MCF 10A (cell line): Measurements from ENCODE around the gene PAPLN. TPM values are rescaled to one million over a fixed set of nuclear protein-coding genes. Genes with fewer than 3 reads are reported as not detected.

Source experiments
- BruUV-seq: library from RNA; stranded (reverse); fragments of 400-500 nt; replicated peaks from 2 replicates; lab custom pipeline; 2021; lab: Mats Ljungman, UMichigan
- CTCF ChIA-PET: fragments of 300-600 bp; sonication (Branson Sonifier 250); formaldehyde crosslinking; extraction: SDS; loops from one replicate; lab custom pipeline; 2021; ENCODE audit warnings: antibody characterized with exemption, inconsistent platforms; lab: Yijun Ruan, JAX
- POLR2A ChIA-PET: fragments of 300-600, 350-650 bp; sonication (Branson Sonifier 250); formaldehyde crosslinking; extraction: SDS; loops from one replicate; lab custom pipeline; 2020; ENCODE audit warnings: antibody characterized with exemption, inconsistent platforms; lab: Yijun Ruan, JAX
- DNase-seq: peaks from one replicate; pipeline ENCODE4 v3.0.0-alpha.2; 2018; ENCODE audit not compliant: unreplicated experiment
- H3K27ac Mint-ChIP-seq: one replicate; pipeline ENCODE4 v1.8.0; 2022; ENCODE audit warnings: mild to moderate bottlenecking, low read depth, mixed read lengths; ENCODE audit not compliant: unreplicated experiment
- H3K27me3 Mint-ChIP-seq: one replicate; pipeline ENCODE4 v1.8.0; 2022; ENCODE audit warnings: mixed read lengths; ENCODE audit not compliant: insufficient read depth, unreplicated experiment
- H3K36me3 Mint-ChIP-seq: one replicate; pipeline ENCODE4 v1.8.0; 2022; ENCODE audit warnings: mild to moderate bottlenecking, moderate library complexity, mixed read lengths; ENCODE audit not compliant: insufficient read depth, unreplicated experiment
- H3K4me1 Mint-ChIP-seq: one replicate; pipeline ENCODE4 v1.8.0; 2022; ENCODE audit warnings: mixed read lengths; ENCODE audit not compliant: insufficient read depth, unreplicated experiment
- H3K4me3 Mint-ChIP-seq: one replicate; pipeline ENCODE4 v1.8.0; 2022; ENCODE audit warnings: mild to moderate bottlenecking, moderate library complexity, mixed read lengths; ENCODE audit not compliant: unreplicated experiment
- H3K9me3 Mint-ChIP-seq: one replicate; pipeline ENCODE4 v1.8.0; 2022; ENCODE audit warnings: mixed read lengths; ENCODE audit not compliant: unreplicated experiment
- intact Hi-C: fragments of 100-400 bp; cut with micrococcal nuclease; formaldehyde crosslinking; loops from 2 replicates; pipeline ENCODE4 v1.14.1; 2022
- total RNA-seq: library from RNA; stranded (reverse); gene quantifications from 2 replicates; pipeline ENCODE4 v1.2.3, GENCODE V29; 2022
- TF ChIP-seq, protein P1 (sequence below): fragments of 200-600 bp; IDR thresholded peaks from one replicate; pipeline ENCODE4 v1.8.0; 2022; ENCODE audit warnings: antibody characterized with exemption, mild to moderate bottlenecking; ENCODE audit not compliant: unreplicated experiment

PAPLN gene
- total RNA-seq, 1 experiment from 2014 or later = 2.8 TPM

DNA sequence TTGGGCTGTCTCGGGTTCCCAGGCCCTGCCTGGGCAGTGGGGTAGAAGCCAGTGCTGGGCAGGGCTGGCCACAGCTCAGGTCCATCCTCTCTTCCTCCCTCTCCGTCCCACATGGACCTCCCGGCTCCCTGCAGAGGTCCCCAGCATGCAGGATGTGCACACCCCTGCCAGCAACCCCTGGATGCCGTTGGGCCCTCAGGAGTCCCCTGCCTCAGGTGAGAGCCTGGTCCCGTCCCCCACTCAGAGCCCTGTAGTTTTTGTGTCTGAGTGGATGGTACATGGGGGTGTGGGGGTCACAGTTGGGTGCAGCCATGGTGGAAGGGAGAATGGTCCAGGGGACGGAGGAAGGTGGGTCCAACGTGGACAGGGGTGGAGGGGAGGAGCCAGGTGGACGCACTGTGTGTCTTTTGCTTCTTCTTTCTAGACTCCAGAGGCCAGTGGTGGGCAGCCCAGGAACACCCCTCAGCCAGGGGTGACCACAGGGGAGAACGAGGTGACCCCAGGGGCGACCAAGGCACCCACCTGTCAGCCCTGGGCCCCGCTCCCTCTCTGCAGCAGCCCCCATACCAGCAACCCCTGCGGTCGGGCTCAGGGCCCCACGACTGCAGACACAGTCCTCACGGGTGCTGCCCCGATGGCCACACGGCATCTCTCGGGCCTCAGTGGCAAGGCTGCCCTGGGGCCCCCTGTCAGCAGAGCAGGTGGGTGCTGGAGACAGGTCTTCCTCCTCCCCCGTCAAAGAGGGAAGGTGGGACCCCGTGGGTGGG lies 21.7 kb downstream of the PAPLN start:
- POLR2A ChIA-PET = no interaction called here
- no peak overlapping the region for H3K4me3 Mint-ChIP-seq
- H3K9me3 Mint-ChIP-seq = no peaks in the 10 kb centered on the region
- no peak for DNase-seq
- H3K36me3 Mint-ChIP-seq = no peaks in the 10 kb centered on the region
- TF ChIP-seq, protein P1, sequence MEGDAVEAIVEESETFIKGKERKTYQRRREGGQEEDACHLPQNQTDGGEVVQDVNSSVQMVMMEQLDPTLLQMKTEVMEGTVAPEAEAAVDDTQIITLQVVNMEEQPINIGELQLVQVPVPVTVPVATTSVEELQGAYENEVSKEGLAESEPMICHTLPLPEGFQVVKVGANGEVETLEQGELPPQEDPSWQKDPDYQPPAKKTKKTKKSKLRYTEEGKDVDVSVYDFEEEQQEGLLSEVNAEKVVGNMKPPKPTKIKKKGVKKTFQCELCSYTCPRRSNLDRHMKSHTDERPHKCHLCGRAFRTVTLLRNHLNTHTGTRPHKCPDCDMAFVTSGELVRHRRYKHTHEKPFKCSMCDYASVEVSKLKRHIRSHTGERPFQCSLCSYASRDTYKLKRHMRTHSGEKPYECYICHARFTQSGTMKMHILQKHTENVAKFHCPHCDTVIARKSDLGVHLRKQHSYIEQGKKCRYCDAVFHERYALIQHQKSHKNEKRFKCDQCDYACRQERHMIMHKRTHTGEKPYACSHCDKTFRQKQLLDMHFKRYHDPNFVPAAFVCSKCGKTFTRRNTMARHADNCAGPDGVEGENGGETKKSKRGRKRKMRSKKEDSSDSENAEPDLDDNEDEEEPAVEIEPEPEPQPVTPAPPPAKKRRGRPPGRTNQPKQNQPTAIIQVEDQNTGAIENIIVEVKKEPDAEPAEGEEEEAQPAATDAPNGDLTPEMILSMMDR = no peak
- H3K27me3 Mint-ChIP-seq = no peaks in the 10 kb centered on the region
- no peaks in the 10 kb centered on the region for H3K4me1 Mint-ChIP-seq
- no TSS peak for BruUV-seq
- intact Hi-C loops = no loop called here
- CTCF ChIA-PET = no interaction called here
- H3K27ac Mint-ChIP-seq = no peak overlapping the region

DNA sequence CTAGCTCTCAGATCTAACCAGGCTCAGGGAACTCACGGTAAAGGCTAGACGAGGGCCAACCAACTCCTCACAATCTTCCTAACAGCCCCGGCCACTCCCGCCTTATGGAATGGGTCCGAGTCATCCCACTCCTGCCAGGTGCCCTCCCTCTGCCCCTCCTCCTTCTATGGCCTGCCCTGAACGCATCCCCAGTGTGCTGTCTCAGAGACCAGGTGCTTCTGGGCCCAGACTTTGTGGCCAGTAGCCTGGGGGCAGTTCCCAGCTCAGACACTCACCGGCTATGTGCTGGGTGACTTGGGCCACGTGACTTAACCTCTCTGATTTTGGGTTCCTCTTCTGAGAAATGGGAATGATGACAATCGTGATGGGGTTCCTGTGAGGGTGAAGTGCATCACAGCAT lies 22.5 kb downstream of the PAPLN start:
- no TSS peak for BruUV-seq
- CTCF ChIA-PET = interaction anchor here (0.6 kb wide), 1 partner anchor 211 kb away, joined by 3 read pairs; no protein-coding TSS in a partner anchor
- Mint-ChIP-seq H3K4me1 (no peaks in the 10 kb centered on the region), H3K4me3 (no peak overlapping the region), H3K27me3 (no peaks in the 10 kb centered on the region), H3K9me3 (no peaks in the 10 kb centered on the region), H3K27ac (no peak overlapping the region), H3K36me3 (no peaks in the 10 kb centered on the region)
- POLR2A ChIA-PET = no interaction called here
- intact Hi-C loops = no loop called here
- TF ChIP-seq, protein P1 = no peak
- no peak for DNase-seq

DNA sequence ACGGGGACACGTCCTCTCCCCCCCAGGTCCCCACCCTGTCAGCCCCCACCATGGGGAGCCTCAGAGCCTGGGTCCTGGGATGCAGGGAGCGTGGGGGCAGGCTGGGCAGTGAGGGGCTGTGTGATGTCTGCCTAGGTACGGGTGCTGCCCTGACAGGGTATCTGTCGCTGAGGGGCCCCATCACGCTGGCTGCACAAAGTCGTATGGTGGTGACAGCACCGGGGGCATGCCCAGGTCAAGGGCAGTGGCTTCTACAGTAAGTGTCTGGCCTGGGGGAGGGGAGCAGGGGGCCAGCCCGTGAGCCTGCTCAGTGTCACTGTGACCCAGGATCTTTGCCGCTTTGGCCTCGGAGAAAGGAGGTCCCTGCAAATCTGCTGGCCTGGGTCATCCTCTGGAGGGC lies 23.3 kb downstream of the PAPLN start:
- Mint-ChIP-seq H3K4me3 (no peak overlapping the region), H3K9me3 (no peaks in the 10 kb centered on the region)
- CTCF ChIA-PET = no interaction called here

DNA sequence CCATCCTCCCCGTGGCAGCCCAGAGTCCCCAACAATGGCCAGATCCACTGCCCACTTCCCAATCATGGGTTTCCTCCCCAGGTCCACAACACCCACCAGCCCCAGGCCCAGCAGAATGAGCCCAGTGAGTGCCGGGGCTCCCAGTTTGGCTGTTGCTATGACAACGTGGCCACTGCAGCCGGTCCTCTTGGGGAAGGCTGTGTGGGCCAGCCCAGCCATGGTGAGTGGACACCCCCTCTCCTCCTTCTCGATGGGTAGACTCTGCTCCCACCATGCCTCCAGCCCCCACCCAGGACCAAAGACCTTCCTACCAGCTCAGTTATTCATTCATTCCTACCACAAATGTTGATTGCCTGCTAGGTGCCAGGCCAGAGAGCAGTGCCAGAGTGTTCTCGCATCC lies 23.8 kb downstream of the PAPLN start:
- intact Hi-C loops = no loop called here
- Mint-ChIP-seq H3K27me3 (no peaks in the 10 kb centered on the region), H3K4me3 (no peak overlapping the region), H3K36me3 (no peaks in the 10 kb centered on the region), H3K4me1 (no peaks in the 10 kb centered on the region), H3K9me3 (no peaks in the 10 kb centered on the region), H3K27ac (no peak overlapping the region)
- POLR2A ChIA-PET = no interaction called here
- BruUV-seq = no TSS peak
- CTCF ChIA-PET = no interaction called here
- DNase-seq = no peak
- TF ChIP-seq, protein P1 = no peak

More for the DNA sequence above, 23.3 kb downstream of the PAPLN start:
- no peak for DNase-seq
- no peaks in the 10 kb centered on the region for H3K36me3 Mint-ChIP-seq
- no peak overlapping the region for H3K27ac Mint-ChIP-seq
- POLR2A ChIA-PET = no interaction called here
- BruUV-seq = no TSS peak
- TF ChIP-seq, protein P1 = no peak
- H3K4me1 Mint-ChIP-seq = no peaks in the 10 kb centered on the region
- no peaks in the 10 kb centered on the region for H3K27me3 Mint-ChIP-seq
- intact Hi-C loops = no loop called here
